NCI-H524 treated with DMSO at 0.1 percent for 48 hours (cell line): Measurements from ENCODE around the gene PTTG1IP2.

Experiments used
- DNase-seq: peaks from one replicate; lab custom pipeline; 2025; lab: John Stamatoyannopoulos, UW

The PTTG1IP2 gene

DNA sequence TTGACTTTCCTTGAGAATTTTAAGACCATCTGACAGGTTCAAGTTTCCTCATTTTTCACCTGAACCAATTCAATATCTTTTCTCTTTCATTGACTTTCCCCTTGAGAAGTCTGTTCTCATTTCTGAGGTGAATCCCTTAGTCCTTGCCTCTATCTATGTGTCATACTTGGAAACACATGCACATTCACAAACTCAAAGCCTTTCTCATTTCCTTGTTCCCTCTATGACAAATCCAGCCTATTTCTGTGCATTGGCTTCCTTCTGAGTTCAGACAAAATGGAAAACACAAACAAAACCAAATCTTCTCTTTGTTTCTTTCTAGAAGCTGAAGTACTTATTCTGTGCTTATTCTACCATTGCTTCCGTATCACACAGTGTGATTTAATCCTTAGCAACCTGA is 13.8 kb downstream of the PTTG1IP2 start:
- no peak for DNase-seq

DNA sequence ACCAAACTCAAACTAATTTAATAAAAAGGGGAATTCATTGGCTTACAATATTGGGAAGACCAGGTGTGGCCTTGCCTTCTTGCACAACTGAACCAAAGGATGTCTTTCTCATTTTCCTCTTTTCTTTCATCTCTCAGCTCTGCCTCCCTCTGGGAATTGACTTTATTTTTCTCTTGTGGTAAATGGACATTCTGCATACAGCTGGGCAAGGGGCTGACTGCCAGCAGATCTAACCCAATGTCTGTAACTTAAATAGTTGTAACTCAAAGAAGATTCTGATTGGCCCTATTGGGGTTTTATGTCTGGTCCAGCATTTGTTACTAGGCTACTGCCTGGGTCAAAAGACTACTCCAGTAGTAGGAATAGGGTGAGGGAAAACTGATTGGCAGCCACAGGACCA is 15.3 kb downstream of the PTTG1IP2 start:
- no peak for DNase-seq

- DNase-seq = no peak
Measured at GRCh38 chr7:90485734-90486316, 16.4 kb downstream of the PTTG1IP2 start.

DNA sequence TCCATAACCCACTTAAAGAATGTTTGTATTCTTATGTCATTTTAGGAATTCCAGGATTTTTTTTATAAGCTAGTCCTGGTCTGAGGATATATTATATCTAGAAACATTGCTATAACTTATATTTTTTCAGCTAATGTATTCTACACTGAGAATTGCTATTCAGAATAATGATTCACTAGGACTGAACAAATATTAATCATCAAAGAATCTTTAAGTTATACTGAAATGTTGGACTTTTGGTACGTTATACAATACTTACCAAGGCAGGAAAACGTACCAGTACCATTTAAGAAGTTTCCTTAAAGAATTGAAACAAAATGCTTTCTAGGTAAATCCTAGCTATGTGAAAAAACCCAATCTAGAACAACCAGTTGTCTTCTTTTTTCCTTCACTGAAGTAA is 18.4 kb downstream of the PTTG1IP2 start:
- no peak for DNase-seq

- no peak for DNase-seq
Measured at GRCh38 chr7:90488220-90488619, 18.8 kb downstream of the PTTG1IP2 start.

DNA sequence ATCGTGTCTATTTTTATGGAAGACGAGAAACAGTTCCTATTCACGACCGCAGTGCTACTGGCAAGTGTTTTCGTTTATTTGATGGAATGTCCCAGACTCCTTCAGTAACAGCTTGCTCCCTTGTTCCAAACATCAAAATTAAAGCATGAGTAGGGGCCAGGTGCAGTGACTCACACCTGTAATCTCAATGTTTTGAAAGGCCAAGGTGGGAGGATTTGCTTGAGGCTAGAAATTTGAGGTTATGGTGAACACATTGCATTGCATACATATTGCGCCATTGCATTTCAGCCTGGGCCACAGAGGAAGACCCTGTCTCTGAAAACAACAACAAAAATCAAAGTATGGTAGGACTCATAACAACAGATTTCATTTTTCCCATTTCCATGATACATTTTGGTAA is 22.8 kb downstream of the PTTG1IP2 start:
- DNase-seq = no peak

DNA sequence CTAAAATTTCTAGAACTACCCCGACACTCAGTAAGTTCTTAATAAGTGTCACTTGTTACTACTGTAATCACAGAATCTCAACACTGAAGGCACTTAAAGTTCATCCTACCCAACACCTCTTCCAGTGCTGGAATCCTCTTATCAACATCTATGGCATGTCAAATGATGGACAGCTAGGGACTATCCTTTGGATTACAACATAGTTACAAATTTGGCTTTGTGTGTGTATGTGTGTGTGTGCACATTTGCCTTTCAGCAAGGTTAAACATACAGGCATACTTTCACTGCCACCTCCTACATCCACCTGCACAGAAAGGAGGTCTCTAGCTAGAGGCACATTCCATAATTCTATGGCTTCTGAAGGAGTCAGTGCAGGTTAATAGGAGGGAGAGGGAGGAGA is 25.8 kb downstream of the PTTG1IP2 start:
- no peak for DNase-seq

DNA sequence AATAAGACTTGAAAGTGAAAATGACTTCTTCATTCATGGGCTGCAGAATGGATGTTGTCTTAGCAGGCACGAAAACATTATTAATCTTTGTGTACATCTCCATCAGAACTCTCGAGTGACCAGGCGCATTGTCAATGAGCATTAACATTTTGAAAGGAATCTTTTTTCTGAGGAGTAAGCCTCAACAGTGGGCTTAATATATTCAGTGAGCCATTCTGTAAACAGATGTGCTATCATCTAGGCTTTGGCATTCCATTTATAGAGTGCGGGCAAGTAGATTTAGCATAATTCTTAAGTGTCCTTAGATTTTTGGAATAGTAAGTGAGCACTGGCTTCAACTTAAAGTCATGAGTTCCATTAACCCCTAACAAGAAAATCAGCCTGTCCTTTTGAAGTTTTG is 33.1 kb downstream of the PTTG1IP2 start:
- no peak for DNase-seq

DNA sequence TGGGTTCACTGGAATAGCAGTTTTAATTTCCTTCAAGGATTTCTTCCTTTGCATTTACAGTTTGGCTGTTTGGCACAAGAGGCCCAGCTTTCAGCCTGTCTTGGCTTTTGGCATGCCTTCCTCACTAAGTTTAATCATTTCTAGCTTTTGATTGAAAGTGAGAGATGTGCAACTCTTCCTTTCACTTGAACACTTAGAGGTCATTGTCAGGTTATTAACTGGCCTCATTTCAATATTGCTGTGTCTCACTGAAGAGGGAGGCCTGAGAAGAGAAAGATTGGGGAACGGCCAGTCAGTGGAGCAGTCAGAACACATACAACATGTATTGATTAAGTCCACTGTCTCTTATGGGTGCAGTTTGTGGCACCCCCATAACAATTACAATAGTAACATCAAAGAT is 33.9 kb downstream of the PTTG1IP2 start:
- DNase-seq = no peak

GRCh38 chr7:90507692-90508091 is 38.3 kb downstream of the PTTG1IP2 start:
- no peak for DNase-seq

DNA sequence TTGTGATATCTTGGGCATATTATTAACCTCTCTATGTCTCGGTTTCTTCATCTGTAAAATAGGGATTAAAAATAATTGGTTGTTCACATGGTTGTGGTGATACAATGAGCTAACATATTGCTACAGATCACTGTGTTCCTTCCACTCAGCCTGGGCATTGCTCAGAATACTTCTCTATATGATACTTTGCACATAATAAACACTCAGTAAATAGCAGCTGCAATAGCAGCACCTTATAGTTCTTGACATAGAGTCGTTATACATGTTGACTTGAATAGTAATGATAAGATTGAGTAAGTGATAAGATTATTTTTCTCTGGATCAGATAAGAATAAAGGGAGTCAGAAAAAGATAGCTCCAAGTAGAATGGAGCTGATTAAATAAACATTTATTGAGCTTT is 42.3 kb downstream of the PTTG1IP2 start:
- DNase-seq = no peak

DNA sequence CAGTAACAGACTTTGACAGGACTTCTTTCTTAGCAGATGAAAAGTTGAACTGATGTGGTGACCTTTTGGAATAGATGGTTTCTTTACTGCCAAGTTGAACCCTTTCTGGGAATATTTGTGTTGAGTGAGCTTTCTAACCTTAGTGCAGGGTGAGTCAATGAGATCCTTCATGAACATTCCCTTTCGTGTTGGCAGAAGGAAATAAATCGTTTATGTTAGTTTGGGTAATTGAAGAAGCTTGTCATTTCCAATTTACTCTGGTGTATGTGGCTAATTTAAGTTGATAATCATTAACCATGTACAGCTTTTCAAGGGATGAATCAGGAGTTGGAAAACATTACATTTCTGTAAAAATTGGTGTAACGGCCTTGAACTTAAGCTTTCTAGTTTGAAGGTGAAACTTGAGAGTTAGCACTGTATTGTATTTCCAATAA is 43.4 kb downstream of the PTTG1IP2 start:
- DNase-seq = no peak

- DNase-seq = no peak
Measured at GRCh38 chr7:90516257-90516656, 46.8 kb downstream of the PTTG1IP2 start.

GRCh38 chr7:90518630-90519029 is 49.2 kb downstream of the PTTG1IP2 start:
- no peak for DNase-seq

DNA sequence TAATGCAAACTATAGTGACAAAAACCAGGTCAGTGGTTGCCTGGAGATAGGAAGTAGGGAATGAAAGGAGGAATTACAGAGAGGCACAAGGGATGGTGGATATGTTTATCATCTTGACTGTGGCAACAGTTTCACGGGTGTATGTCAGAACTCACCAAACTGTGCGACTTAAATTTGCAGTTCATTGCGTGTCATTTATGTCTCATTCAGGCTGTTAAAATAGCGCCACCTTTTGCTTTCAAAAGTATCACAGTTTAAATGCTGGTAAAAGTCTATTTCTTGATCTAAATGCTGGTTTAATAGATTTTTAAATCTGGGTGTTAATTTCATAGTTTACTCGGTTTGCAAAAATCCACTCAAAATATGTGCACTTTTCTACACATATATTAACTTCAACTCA is 51.0 kb downstream of the PTTG1IP2 start:
- DNase-seq = no peak

GRCh38 chr7:90530263-90530662 is 60.8 kb downstream of the PTTG1IP2 start:
- DNase-seq = no peak

GRCh38 chr7:90532231-90532929 is 62.9 kb downstream of the PTTG1IP2 start:
- DNase-seq = no peak

DNA sequence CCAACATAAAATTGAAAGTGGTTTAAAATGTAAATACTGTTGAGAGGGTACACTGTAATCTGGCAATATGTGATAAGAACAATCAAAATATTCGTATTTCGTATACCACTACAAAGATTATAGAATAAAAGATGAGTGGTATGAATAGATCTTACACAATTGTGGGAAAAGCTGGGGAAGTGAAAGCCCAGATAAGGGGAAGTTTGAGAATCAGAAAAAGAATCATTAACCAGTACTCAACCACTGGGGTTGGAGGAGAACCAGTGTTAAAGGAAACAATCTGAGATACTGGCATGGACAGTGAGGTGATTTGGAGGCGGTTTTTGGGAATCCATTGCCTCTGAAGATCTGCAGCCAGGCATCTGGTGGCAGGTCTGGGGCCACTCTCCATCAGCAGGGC is 67.0 kb downstream of the PTTG1IP2 start:
- no peak for DNase-seq

- no peak for DNase-seq
Measured at GRCh38 chr7:90538405-90538804, 69.0 kb downstream of the PTTG1IP2 start.

- DNase-seq = no peak
Measured at GRCh38 chr7:90540406-90540805, 71.0 kb downstream of the PTTG1IP2 start.

DNA sequence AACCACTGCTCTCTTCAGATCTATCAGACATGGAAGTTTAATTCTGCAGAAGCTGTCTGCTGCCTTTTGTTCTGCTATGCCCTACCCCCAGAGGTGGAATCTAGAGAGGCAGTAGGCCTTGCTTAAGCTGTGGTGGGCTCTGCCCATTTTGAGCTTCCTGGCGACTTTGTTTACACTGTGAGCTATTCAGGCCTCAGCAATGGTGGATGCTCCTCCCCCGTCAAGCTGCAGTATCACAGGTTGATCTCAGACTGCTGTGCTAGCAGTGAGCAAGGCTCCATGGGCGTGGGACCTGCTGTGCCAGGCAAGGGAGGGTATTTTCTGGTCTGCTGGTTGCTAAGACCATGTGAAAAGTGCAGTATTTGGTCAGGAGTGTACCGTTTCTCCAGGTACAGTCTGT is 81.6 kb downstream of the PTTG1IP2 start:
- no peak for DNase-seq

GRCh38 chr7:90552521-90552920 is 83.1 kb downstream of the PTTG1IP2 start:
- DNase-seq = no peak

DNA sequence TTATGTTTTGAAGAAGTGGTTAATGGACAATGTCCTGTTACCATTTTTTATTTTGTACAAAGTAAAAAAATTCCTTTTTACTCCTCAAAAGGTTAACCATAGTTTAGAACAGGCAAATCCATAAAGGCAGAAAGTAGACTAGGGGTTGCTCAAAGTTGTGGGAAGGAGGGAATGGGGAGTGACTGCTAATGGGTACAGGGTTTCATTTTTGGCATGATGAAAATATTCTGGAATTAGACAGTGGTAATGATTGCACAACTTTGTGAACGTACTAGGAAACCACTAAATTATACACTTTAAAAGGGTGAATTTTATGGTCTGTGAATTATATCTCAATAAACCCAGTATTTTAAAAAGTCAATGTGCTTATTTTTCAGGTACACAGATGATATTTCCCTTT is 91.3 kb downstream of the PTTG1IP2 start:
- no peak for DNase-seq
